ENCODE data around the gene CASKIN2. TPM values are rescaled to one million over a fixed set of nuclear protein-coding genes. Genes with fewer than 3 reads are reported as not detected.

CASKIN2 gene
- total RNA-seq, 3 donors from 2014 or later, result 27.8 to 44.5 (median 33.8) TPM

- H3K4me3 ChIP-seq, result no peak overlapping the region
- DNase-seq (no peak), ATAC-seq (peak; percentile 47)
- H3K36me3 ChIP-seq (ENCODE audit: low read depth), result no peaks in the 10 kb centered on the region
- intact Hi-C loops (cut with DNase I, micrococcal nuclease), result no loop called here
- peaks cover 52% of the 10 kb centered on the region for H3K4me1 ChIP-seq (ENCODE audit: low read depth)
- H3K9me3 ChIP-seq, result no peaks in the 10 kb centered on the region
- no peak for TF ChIP-seq CTCF (IDR thresholded peaks at IDR 0.05)
Observed at GRCh38 chr17:75531721-75532072, 16.4 kb upstream of the CASKIN2 start.

DNA sequence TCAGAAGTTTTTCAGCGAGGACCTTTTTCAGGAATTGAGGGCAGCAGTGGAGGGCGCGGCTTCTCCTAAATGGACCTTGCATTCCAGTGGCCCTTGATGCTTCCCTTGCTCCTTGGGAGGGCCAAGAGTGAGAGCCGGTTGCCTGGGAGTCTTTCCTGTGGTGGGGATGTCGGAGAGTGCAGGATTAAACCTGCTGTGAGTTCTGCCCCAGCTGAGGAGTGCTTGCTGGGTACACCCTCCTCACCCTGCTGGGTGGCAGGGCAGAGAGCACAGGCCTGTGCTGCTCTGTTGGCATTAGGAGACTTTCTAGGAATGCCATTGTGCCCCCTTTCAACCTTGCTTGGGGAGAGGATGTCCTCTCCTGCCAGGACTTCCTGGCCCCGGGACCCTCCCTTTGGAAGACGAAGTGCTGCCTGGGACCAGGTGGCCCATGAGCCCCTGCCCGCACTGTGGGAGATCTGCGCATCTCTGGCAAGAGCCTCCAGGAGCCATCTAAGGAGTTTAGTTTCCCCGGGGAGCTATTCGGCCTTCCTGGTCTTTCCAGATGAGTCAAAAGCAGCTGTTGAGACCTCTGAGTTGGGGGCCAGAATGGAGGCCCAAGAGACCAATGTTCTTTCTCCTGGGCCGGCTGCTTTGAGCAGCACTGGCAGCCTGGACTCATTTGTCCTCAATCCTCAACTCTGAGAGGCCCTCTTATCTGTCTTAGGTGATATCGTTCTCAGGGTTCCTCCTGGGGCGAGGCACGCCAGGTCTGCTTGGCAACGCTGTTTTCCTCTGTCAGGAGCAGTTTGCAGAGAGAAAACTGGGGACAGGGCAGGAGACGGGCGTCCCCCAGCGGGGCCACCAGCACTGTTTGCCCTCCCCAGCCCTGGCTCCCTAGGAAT, 15.7 kb upstream of the CASKIN2 start:
- no peak for TF ChIP-seq CTCF (IDR thresholded peaks at IDR 0.05)
- intact Hi-C loops (cut with DNase I, micrococcal nuclease), result no loop called here
- no peaks in the 10 kb centered on the region for H3K9me3 ChIP-seq
- no peaks in the 10 kb centered on the region for H3K36me3 ChIP-seq (ENCODE audit: low read depth)
- no peak overlapping the region for H3K4me3 ChIP-seq
- ATAC-seq, result peak; percentile 17
- no peak for DNase-seq
- peaks cover 50% of the 10 kb centered on the region for H3K4me1 ChIP-seq (ENCODE audit: low read depth)

DNA sequence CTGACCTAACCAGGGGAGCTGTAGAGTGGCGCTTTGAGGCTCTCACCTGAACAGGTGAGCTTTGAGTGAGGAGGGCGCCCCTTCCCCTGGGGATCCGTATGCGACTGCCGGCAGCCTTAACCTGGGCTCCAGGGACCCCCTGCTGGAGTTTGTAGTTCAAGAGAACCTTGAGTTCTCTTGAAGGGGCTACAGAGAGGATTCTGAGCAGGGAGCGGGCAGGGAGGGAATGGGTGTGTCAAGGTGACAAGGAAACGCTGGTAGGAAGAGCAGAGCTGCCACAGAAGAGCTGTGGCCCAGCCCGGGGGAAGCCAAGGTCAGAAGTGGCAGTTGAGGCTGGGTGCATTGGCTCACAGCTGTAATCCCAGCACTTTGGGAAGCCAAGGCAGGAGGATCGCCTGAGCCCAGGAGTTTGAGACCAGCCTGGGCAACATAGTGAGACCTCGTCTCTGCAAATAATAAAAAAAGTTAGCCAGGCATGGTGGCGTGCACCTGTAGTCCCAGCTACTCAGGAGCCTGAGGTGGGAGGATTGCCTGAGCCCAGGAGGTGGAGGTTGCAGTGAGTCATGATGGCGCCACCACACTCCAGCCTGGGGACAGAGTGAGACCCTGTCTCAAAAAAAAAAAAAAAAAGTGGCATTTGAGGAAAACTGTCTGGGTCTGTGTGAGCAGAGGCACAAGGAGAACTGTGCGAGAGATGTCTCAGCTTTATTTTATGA, 11.4 kb upstream of the CASKIN2 start:
- TF ChIP-seq CTCF (IDR thresholded peaks at IDR 0.05), result no peak
- intact Hi-C loops (cut with DNase I, micrococcal nuclease), result no loop called here
- Histone ChIP-seq H3K36me3 (ENCODE audit: low read depth) (peaks cover 7% of the 10 kb centered on the region), H3K4me3 (peak overlapping the region; percentile 80), H3K9me3 (no peaks in the 10 kb centered on the region), H3K4me1 (ENCODE audit: low read depth) (peaks cover 31% of the 10 kb centered on the region)
- DNase-seq, result peak; percentile 82 to 88 (median 84)
- ATAC-seq, result peak; percentile 60

DNA sequence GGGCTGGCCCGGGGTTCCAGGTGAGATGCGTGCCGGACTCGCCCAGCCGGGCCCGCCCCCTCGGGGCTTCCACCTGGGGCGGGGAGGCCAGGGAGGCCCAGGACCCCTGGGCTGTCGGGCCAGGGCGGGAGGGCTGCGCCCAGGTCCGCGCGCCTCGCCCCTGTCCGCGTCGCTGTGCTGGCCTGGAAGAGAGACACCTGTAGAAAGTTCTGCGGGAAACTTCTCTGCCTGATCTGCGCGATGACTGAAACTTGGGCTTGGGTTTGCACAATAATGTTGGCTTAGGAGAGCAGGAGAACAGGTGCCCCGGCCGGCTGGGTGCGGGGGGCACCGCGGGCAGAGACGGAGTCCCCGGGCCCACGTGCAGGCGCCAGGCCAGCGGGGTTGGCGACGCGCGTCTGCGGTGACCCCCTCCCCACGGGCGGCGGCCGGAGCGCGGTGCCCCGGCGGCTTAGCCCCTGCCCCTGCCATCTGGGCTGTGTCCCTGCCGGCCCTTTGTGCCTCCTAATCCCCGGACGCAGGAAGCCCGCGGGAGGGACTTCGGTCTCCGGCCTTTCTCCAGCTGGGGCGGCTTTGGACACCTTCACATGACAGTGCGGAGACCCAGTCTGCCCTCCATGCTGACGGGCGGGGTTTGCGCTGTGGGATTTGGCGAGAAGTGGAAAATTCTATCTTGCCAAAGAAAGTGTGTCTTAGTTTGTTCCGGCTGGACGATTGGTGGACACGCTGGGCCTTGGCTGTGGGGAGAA, 10.6 kb upstream of the CASKIN2 start:
- peak; percentile 24 for ATAC-seq
- H3K4me1 ChIP-seq (ENCODE audit: low read depth), result peaks cover 25% of the 10 kb centered on the region
- TF ChIP-seq CTCF (IDR thresholded peaks at IDR 0.05), result no peak
- intact Hi-C loops (cut with DNase I, micrococcal nuclease), result no loop called here
- peak overlapping the region; percentile 80 for H3K4me3 ChIP-seq
- peaks cover 7% of the 10 kb centered on the region for H3K36me3 ChIP-seq (ENCODE audit: low read depth)
- peak; percentile 46 to 71 (median 71) for DNase-seq
- H3K9me3 ChIP-seq, result no peaks in the 10 kb centered on the region

GRCh38 chr17:75524970-75525805, 9.9 kb upstream of the CASKIN2 start, which contains the start of gene LLGL2:
LLGL2 (plus strand) TSS chr17:75525697; CDS start chr17:75543427, 17,730 bp downstream.
- DNase-seq, result peak; percentile 95 to 97 (median 96)
- Histone ChIP-seq H3K9me3 (no peaks in the 10 kb centered on the region), H3K4me1 (ENCODE audit: low read depth) (peaks cover 18% of the 10 kb centered on the region), H3K36me3 (ENCODE audit: low read depth) (peaks cover 7% of the 10 kb centered on the region), H3K4me3 (peak within 1 kb of the TSS; percentile 80)
- no peak for TF ChIP-seq CTCF (IDR thresholded peaks at IDR 0.05)
- ATAC-seq, result peak; percentile 85
- intact Hi-C loops (cut with DNase I, micrococcal nuclease), result no loop called here
